ENCODE data around the gene DNAH1.

Gene DNAH1

GRCh38 chr3:52311576-52312119 is 4.5 kb upstream of the DNAH1 start:
- DNase-seq (ENCODE audit: low read depth), result no peak

GRCh38 chr3:52313188-52313773 is 2.8 kb upstream of the DNAH1 start:
- DNase-seq (ENCODE audit: low read depth), result no peak

GRCh38 chr3:52313774-52314188 is 2.3 kb upstream of the DNAH1 start:
- DNase-seq (ENCODE audit: low read depth), result no peak

GRCh38 chr3:52314489-52314888 is 1.6 kb upstream of the DNAH1 start:
- no peak for DNase-seq (ENCODE audit: low read depth)

GRCh38 chr3:52315006-52315405 is 1.1 kb upstream of the DNAH1 start:
- DNase-seq (ENCODE audit: low read depth), result no peak

- no peak for DNase-seq (ENCODE audit: low read depth)
Measured at GRCh38 chr3:52317208-52318000, 1.3 kb downstream of the DNAH1 start.

GRCh38 chr3:52318186-52318816 is 2.2 kb downstream of the DNAH1 start:
- DNase-seq (ENCODE audit: low read depth), result no peak

GRCh38 chr3:52319921-52320595 is 3.9 kb downstream of the DNAH1 start:
- DNase-seq (ENCODE audit: low read depth), result no peak

GRCh38 chr3:52321481-52321880 is 5.4 kb downstream of the DNAH1 start:
- no peak for DNase-seq (ENCODE audit: low read depth)

- no peak for DNase-seq (ENCODE audit: low read depth)
Measured at GRCh38 chr3:52322466-52322865, 6.3 kb downstream of the DNAH1 start.

- no peak for DNase-seq (ENCODE audit: low read depth)
Measured at GRCh38 chr3:52323526-52324295, 7.6 kb downstream of the DNAH1 start.

- DNase-seq (ENCODE audit: low read depth), result no peak
Measured at GRCh38 chr3:52324676-52325075, 8.6 kb downstream of the DNAH1 start.

- no peak for DNase-seq (ENCODE audit: low read depth)
Measured at GRCh38 chr3:52325686-52326085, 9.6 kb downstream of the DNAH1 start.

- DNase-seq (ENCODE audit: low read depth), result no peak
Measured at GRCh38 chr3:52326976-52327375, 10.9 kb downstream of the DNAH1 start.

- DNase-seq (ENCODE audit: low read depth), result no peak
Measured at GRCh38 chr3:52327486-52328290, 11.6 kb downstream of the DNAH1 start.

- DNase-seq (ENCODE audit: low read depth), result no peak
Measured at GRCh38 chr3:52328536-52329080, 12.5 kb downstream of the DNAH1 start.

GRCh38 chr3:52330194-52330805 is 14.2 kb downstream of the DNAH1 start:
- no peak for DNase-seq (ENCODE audit: low read depth)

GRCh38 chr3:52331091-52331490 is 15.0 kb downstream of the DNAH1 start:
- DNase-seq (ENCODE audit: low read depth), result no peak

- DNase-seq (ENCODE audit: low read depth), result no peak
Measured at GRCh38 chr3:52331906-52332305, 15.8 kb downstream of the DNAH1 start.
